ENCODE data around the gene TNIK.

GRCh38 chr3:171121801-171122200 is 338.4 kb downstream of the TNIK start:
- TF ChIP-seq SMC3 (IDR thresholded peaks at IDR 0.05; ENCODE audit: low read depth, low read length) (no peak), BHLHE40 (IDR thresholded peaks at IDR 0.05; ENCODE audit: low read depth, low read length) (no peak), CTCF (conservative IDR thresholded peaks at IDR 0.05; ENCODE audit: low read depth, low read length) (no peak), POLR2A (IDR thresholded peaks at IDR 0.05; ENCODE audit: low read depth, low read length) (no peak), RCOR1 (IDR thresholded peaks at IDR 0.05; ENCODE audit: insufficient replicate concordance, low read length) (no peak), MAFK (IDR thresholded peaks at IDR 0.05; ENCODE audit: low read depth, low read length) (no peak), RFX5 (IDR thresholded peaks at IDR 0.05; ENCODE audit: low read depth, low read length) (no peak), CEBPB (IDR thresholded peaks at IDR 0.05; ENCODE audit: low read depth, low read length) (no peak)

All from IMR-90 (cell line).